NCI-H446 (cell line): ENCODE results near the gene POLE.

Source experiments
- DNase-seq, 2 experiments: peaks; one replicate each; lab custom pipeline; 2025; lab: John Stamatoyannopoulos, UW

Gene POLE

GRCh38 chr12:132675757-132676432 lies 11.2 kb downstream of the POLE start:
- DNase-seq, result no peak

- DNase-seq, result no peak
These were observed 12.6 kb downstream of the POLE start for GRCh38 chr12:132674561-132674960.

GRCh38 chr12:132673288-132674179 lies 13.6 kb downstream of the POLE start:
- DNase-seq, result no peak

GRCh38 chr12:132672678-132673077 lies 14.5 kb downstream of the POLE start:
- no peak for DNase-seq

- DNase-seq, result no peak
These were observed 15.0 kb downstream of the POLE start for GRCh38 chr12:132672116-132672515.

- no peak for DNase-seq
These were observed 17.8 kb downstream of the POLE start for GRCh38 chr12:132669166-132669879.

GRCh38 chr12:132668191-132669088 lies 18.7 kb downstream of the POLE start:
- DNase-seq, result no peak

- DNase-seq, result no peak
These were observed 21.3 kb downstream of the POLE start for GRCh38 chr12:132665794-132666193.

GRCh38 chr12:132665149-132665491 lies 22.0 kb downstream of the POLE start:
- no peak for DNase-seq

GRCh38 chr12:132664206-132665148 lies 22.7 kb downstream of the POLE start:
- no peak for DNase-seq

GRCh38 chr12:132662901-132663755 lies 24.0 kb downstream of the POLE start:
- no peak for DNase-seq

GRCh38 chr12:132661972-132662371 lies 25.2 kb downstream of the POLE start:
- no peak for DNase-seq

GRCh38 chr12:132660996-132661395 lies 26.1 kb downstream of the POLE start:
- DNase-seq, result no peak

- no peak for DNase-seq
These were observed 27.1 kb downstream of the POLE start for GRCh38 chr12:132660052-132660451.

GRCh38 chr12:132659146-132659545 lies 28.0 kb downstream of the POLE start:
- DNase-seq, result no peak

GRCh38 chr12:132658149-132658894 lies 28.8 kb downstream of the POLE start:
- DNase-seq, result no peak

GRCh38 chr12:132657004-132657727 lies 30.0 kb downstream of the POLE start:
- no peak for DNase-seq
